Breast epithelium (tissue), 3 donors: Measurements from ENCODE around the gene HEXIM2.

Experiments used
- CTCF ChIP-seq, 3 donors: fragments of 450-650 bp; IDR thresholded peaks; one replicate each; pipeline ENCODE4 v1.5.1; 2016 to 2017; ENCODE audit warnings: antibody characterized with exemption in 3 of 3, mild to moderate bottlenecking in 3 of 3, moderate library complexity in 3 of 3
- POLR2A ChIP-seq: fragments of 450-650 bp; IDR thresholded peaks from one replicate; pipeline ENCODE4 v1.6.1; 2016; ENCODE audit warnings: antibody characterized with exemption, mild to moderate bottlenecking, moderate library complexity
- POLR2AphosphoS5 ChIP-seq, 3 donors: sonication (generic); formaldehyde crosslinking; IDR thresholded peaks; one replicate each; pipeline ENCODE4 v1.6.1; 2017; ENCODE audit warnings: antibody characterized with exemption in 3 of 3

- TF ChIP-seq CTCF (IDR thresholded peaks at IDR 0.05) (no peak), POLR2A (no peak), POLR2AphosphoS5 (IDR thresholded peaks at IDR 0.05) (no peak)
Measured at GRCh38 chr17:45121055-45121454, 40.6 kb upstream of the HEXIM2 start.
